GM21390 (cell line): ENCODE data around the gene SAMD11.

Experiments
- ATAC-seq: cut with Tn5 transposase; IDR thresholded peaks from one replicate; pipeline ENCODE4 v1.9.1; 2021; ENCODE audit not compliant: unreplicated experiment

The SAMD11 gene

DNA sequence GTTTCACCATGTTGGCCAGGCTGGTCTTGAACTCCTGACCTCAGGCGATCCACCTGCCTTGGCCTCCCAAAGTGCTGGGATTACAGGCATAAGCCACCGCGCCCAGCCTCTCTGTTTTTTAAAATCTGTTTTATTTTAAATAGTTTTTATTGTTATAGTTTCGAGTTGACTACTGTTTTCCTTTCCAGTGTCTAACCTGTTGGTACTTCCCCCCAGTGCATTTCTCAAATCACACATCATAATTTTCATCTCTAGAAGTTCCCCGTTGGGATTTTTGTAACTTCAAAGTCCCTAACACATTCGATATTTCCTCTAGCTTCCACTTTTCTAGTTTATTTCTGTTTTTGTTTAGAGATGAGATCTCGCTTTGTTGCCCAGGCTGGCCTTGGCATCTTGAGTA lies 68.6 kb downstream of the SAMD11 start:
- ATAC-seq = no peak

DNA sequence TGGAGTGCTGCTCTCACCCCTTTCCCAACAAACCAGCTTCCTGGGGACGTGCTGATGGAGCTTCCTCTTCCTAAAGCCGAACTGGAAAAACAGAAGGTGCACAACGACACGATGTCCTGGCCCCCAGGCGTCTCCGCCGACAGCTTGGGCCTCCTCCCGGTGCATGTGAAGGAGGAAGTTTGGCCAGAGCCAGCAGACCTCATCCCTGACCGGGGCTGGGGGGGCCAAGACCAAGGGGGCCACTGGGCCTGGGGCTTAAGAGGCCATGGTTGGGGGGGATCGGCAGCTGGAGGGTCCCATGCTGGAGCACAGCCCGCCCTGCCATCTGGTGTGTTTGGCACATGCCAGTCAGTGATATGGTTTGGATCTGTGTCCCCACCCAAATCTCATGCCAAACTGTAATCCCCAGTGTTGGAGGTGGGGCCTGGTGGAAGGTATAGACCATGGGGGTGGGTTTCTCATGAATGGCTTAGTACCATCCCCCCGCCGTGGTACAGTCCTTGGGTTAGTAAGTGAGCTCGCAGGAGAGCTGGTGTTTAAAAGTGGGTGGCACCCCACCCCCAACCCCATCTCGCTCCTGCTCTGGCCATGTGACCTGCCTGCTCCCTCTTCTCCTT lies 69.8 kb downstream of the SAMD11 start:
- no peak for ATAC-seq
